HL-60 (cell line): Measurements from ENCODE around the gene OR11L1.

Experiments
- DNase-seq, 2 experiments: peaks; one replicate each; pipeline ENCODE4 v3.0.0-alpha.2; 2010 to 2020; ENCODE audit warnings: low read depth in 1 of 2, low spot score in 1 of 2
- H3K27ac ChIP-seq: fragments of 250-450 bp; sonication (Bioruptor Pico); replicated peaks from 2 replicates; pipeline ENCODE4 v1.5.1; 2020; ENCODE audit warnings: mild to moderate bottlenecking, moderate library complexity
- H3K27me3 ChIP-seq: fragments of 250-450 bp; sonication (Bioruptor Pico); 2 replicates; pipeline ENCODE4 v1.5.1; 2021; ENCODE audit warnings: mild to moderate bottlenecking, moderate library complexity; ENCODE audit not compliant: insufficient read depth, poor library complexity, severe bottlenecking
- H3K4me3 ChIP-seq: replicated peaks from 2 replicates; pipeline ENCODE4 v1.5.1; 2011; ENCODE audit warnings: mild to moderate bottlenecking, control low read depth, low read length; ENCODE audit not compliant: insufficient read depth
- CTCF ChIP-seq: IDR thresholded peaks from one replicate; pipeline ENCODE4 v1.5.1; 2011; ENCODE audit warnings: low read length, control low read depth, inconsistent platforms; ENCODE audit not compliant: insufficient read depth
- GABPA ChIP-seq: IDR thresholded peaks from 2 replicates; pipeline ENCODE4 v1.6.1; 2012; ENCODE audit warnings: low read depth
- POLR2AphosphoS5 ChIP-seq: IDR thresholded peaks from 2 replicates; pipeline ENCODE4 v1.6.1; 2012; ENCODE audit warnings: low read depth
- REST ChIP-seq: IDR thresholded peaks from 2 replicates; pipeline ENCODE4 v1.6.1; 2012; ENCODE audit warnings: low read depth; ENCODE audit not compliant: insufficient replicate concordance
- SPI1 ChIP-seq: IDR thresholded peaks from 2 replicates; pipeline ENCODE4 v1.6.1; 2012; ENCODE audit warnings: low read depth, mild to moderate bottlenecking, borderline replicate concordance

The OR11L1 gene

GRCh38 chr1:247833601-247834000 lies 8.1 kb downstream of the OR11L1 start:
- Histone ChIP-seq H3K27me3 (no peaks in the 10 kb centered on the region), H3K27ac (no peak overlapping the region), H3K4me3 (no peak overlapping the region)
- TF ChIP-seq REST (no peak), CTCF (no peak), SPI1 (no peak), POLR2AphosphoS5 (no peak), GABPA (no peak)
- DNase-seq: no peak

- DNase-seq: no peak
- Histone ChIP-seq H3K4me3 (no peak overlapping the region), H3K27me3 (no peaks in the 10 kb centered on the region), H3K27ac (no peak overlapping the region)
- no peak for TF ChIP-seq SPI1
- no peak for TF ChIP-seq GABPA
- TF ChIP-seq REST: no peak
Observed at GRCh38 chr1:247829656-247830055, 12.0 kb downstream of the OR11L1 start.

- peak overlapping the region; percentile 44 for H3K27ac ChIP-seq
- DNase-seq: peak; percentile 48 to 75
- H3K4me3 ChIP-seq: no peak overlapping the region
- peak; percentile 25 for TF ChIP-seq REST
- TF ChIP-seq GABPA: peak; percentile 87
- TF ChIP-seq POLR2AphosphoS5: no peak; the same call in 1 of the 2 replicates
- TF ChIP-seq SPI1: peak; percentile 96
- TF ChIP-seq CTCF: no peak
- H3K27me3 ChIP-seq: no peaks in the 10 kb centered on the region
Observed at GRCh38 chr1:247825362-247825761, 16.3 kb downstream of the OR11L1 start.

GRCh38 chr1:247824023-247824422 lies 17.7 kb downstream of the OR11L1 start, which contains the start of gene OR14A16:
OR14A16 (minus strand) TSS chr1:247824119; CDS start chr1:247815729, 8,390 bp downstream.
- no peak within 1 kb of the TSS for H3K27ac ChIP-seq
- H3K4me3 ChIP-seq: no peak within 1 kb of the TSS
- DNase-seq: no peak
- no peaks in the 10 kb centered on the region for H3K27me3 ChIP-seq
- TF ChIP-seq REST (no peak), CTCF (no peak), GABPA (no peak), SPI1 (no peak), POLR2AphosphoS5 (no peak)
